Measurements from ENCODE around the gene CETP.
A peak's percentile ranks its signal among the peaks of the same experiment; 100 is the strongest.
"Not testable (repeated sequence)": the region's sequence is repeated elsewhere in the genome, so short reads cannot be mapped to it uniquely, and the experiment has no call there.

The CETP gene

GRCh38 chr16:56934599-56935145 is 27.1 kb upstream of the CETP start:
- DNase-seq (ENCODE audit: low spot score) = not testable (repeated sequence)

- DNase-seq (ENCODE audit: low spot score) = no peak
Measured at GRCh38 chr16:56935201-56935600, 26.5 kb upstream of the CETP start.

- no peak for DNase-seq (ENCODE audit: low spot score)
Measured at GRCh38 chr16:56936491-56936890, 25.3 kb upstream of the CETP start.

GRCh38 chr16:56936950-56937349 is 24.8 kb upstream of the CETP start:
- no peak for DNase-seq (ENCODE audit: low spot score)

GRCh38 chr16:56938664-56939513 is 22.9 kb upstream of the CETP start:
- peak; percentile 42 for DNase-seq (ENCODE audit: low spot score)

GRCh38 chr16:56939801-56940200 is 21.9 kb upstream of the CETP start:
- no peak for DNase-seq (ENCODE audit: low spot score)

GRCh38 chr16:56941092-56941491 is 20.7 kb upstream of the CETP start:
- DNase-seq (ENCODE audit: low spot score) = no peak

- no peak for DNase-seq (ENCODE audit: low spot score)
Measured at GRCh38 chr16:56941856-56942331, 19.9 kb upstream of the CETP start.

- no peak for DNase-seq (ENCODE audit: low spot score)
Measured at GRCh38 chr16:56943761-56944375, 17.9 kb upstream of the CETP start.

GRCh38 chr16:56944954-56945839 is 16.6 kb upstream of the CETP start:
- DNase-seq (ENCODE audit: low spot score) = no peak

- DNase-seq (ENCODE audit: low spot score) = no peak
Measured at GRCh38 chr16:56945847-56946527, 15.8 kb upstream of the CETP start.

GRCh38 chr16:56946767-56947603 is 14.8 kb upstream of the CETP start:
- DNase-seq (ENCODE audit: low spot score) = no peak

GRCh38 chr16:56947604-56947995 is 14.2 kb upstream of the CETP start:
- no peak for DNase-seq (ENCODE audit: low spot score)

GRCh38 chr16:56948234-56948633 is 13.5 kb upstream of the CETP start:
- DNase-seq (ENCODE audit: low spot score) = no peak

- DNase-seq (ENCODE audit: low spot score) = no peak
Measured at GRCh38 chr16:56950051-56950450, 11.7 kb upstream of the CETP start.

- no peak for DNase-seq (ENCODE audit: low spot score)
Measured at GRCh38 chr16:56950455-56950854, 11.3 kb upstream of the CETP start.

- DNase-seq (ENCODE audit: low spot score) = peak; percentile 49
Measured at GRCh38 chr16:56950881-56951771, 10.6 kb upstream of the CETP start.

- no peak for DNase-seq (ENCODE audit: low spot score)
Measured at GRCh38 chr16:56953006-56953405, 8.7 kb upstream of the CETP start.

GRCh38 chr16:56956076-56956475 is 5.7 kb upstream of the CETP start:
- no peak for DNase-seq (ENCODE audit: low spot score)

GRCh38 chr16:56956756-56957155 is 5.0 kb upstream of the CETP start:
- no peak for DNase-seq (ENCODE audit: low spot score)

All from CD4-positive, alpha-beta T cell treated with Interleukin-6 at 100 ng/mL for 8 hours (primary cell).